Activated B cell treated with CpG ODN at 0.5 μM for 24 hours (primary cell): Measurements from ENCODE around the gene RFC4. TPM values are rescaled to one million over a fixed set of nuclear protein-coding genes. Genes with fewer than 3 reads are reported as not detected.

ENCODE experiments used
- ATAC-seq: fragments of 200-7000 bp; cut with Tn5 transposase; one replicate; pipeline ENCODE4 v1.10.0; 2021; ENCODE audit warnings: low read depth, mild to moderate bottlenecking, moderate library complexity
- CTCF ChIA-PET: fragments of 350-600 bp; sonication (Branson Sonifier 250); formaldehyde crosslinking; loops from one replicate; lab custom pipeline; 2021; ENCODE audit warnings: antibody characterized with exemption; lab: Charles Lee
- POLR2A ChIA-PET: fragments of 350-600 bp; sonication (Branson Sonifier 250); formaldehyde crosslinking; loops from one replicate; lab custom pipeline; 2021; ENCODE audit warnings: antibody characterized with exemption; lab: Charles Lee
- DNase-seq: peaks from one replicate; pipeline ENCODE4 v3.0.0; 2022
- H3K27ac Mint-ChIP-seq: one replicate; pipeline ENCODE4 v1.8.0; 2020; ENCODE audit warnings: mixed read lengths
- H3K27me3 Mint-ChIP-seq: one replicate; pipeline ENCODE4 v1.8.0; 2021; ENCODE audit warnings: mixed read lengths
- H3K36me3 Mint-ChIP-seq: one replicate; pipeline ENCODE4 v1.8.0; 2021; ENCODE audit warnings: low read depth, mixed read lengths
- H3K4me1 Mint-ChIP-seq: one replicate; pipeline ENCODE4 v1.8.0; 2021; ENCODE audit warnings: mixed read lengths
- H3K4me3 Mint-ChIP-seq: one replicate; pipeline ENCODE4 v1.8.0; 2020; ENCODE audit warnings: mild to moderate bottlenecking, mixed read lengths
- H3K9me3 Mint-ChIP-seq: one replicate; pipeline ENCODE4 v1.8.0; 2020; ENCODE audit warnings: mixed read lengths
- CTCF ChIP-seq: fragments of 200-600 bp; IDR thresholded peaks from one replicate; pipeline ENCODE4 v1.8.0; 2022; ENCODE audit warnings: antibody characterized with exemption, mild to moderate bottlenecking
- intact Hi-C: fragments of 100-400 bp; cut with micrococcal nuclease; formaldehyde crosslinking; loops from one replicate; pipeline ENCODE4 v1.15.1; 2024
- total RNA-seq: library from RNA; stranded (reverse); gene quantifications from 2 replicates; pipeline ENCODE4 v1.2.3, GENCODE V29; 2022

RFC4 gene
- total RNA-seq, 1 donor from 2014 or later = 29.9 TPM

- DNase-seq (no peak), ATAC-seq (peak; percentile 79)
- H3K4me3 Mint-ChIP-seq = no peak overlapping the region
- no peaks in the 10 kb centered on the region for H3K9me3 Mint-ChIP-seq
- TF ChIP-seq CTCF = no peak
- H3K4me1 Mint-ChIP-seq = peaks cover 13% of the 10 kb centered on the region
- H3K36me3 Mint-ChIP-seq = no peaks in the 10 kb centered on the region
- intact Hi-C loops = loop anchor here (1.0 to 5.0 kb wide), 7 partner anchors 81 to 863 kb away; partner anchors contain the start of gene ST6GAL1
- POLR2A ChIA-PET = interaction anchor here (0.7 to 1.4 kb wide), 10 partner anchors 59 to 316 kb away, joined by 3 to 12 read pairs (median 5); no protein-coding TSS in a partner anchor
- CTCF ChIA-PET = interaction anchor here (0.6 to 4.5 kb wide), 41 partner anchors 11 to 830 kb away, joined by 3 to 116 read pairs (median 4); partner anchors contain the start of genes RPL39L and ST6GAL1
- H3K27me3 Mint-ChIP-seq = peaks cover 10% of the 10 kb centered on the region
- peak overlapping the region; percentile 41 for H3K27ac Mint-ChIP-seq
These were observed 43.2 kb upstream of the RFC4 start for GRCh38 chr3:186849374-186849975.

GRCh38 chr3:186847437-186847836 lies 41.2 kb upstream of the RFC4 start:
- no peak for TF ChIP-seq CTCF
- DNase-seq (no peak), ATAC-seq (no peak)
- Mint-ChIP-seq H3K4me1 (peaks cover 13% of the 10 kb centered on the region), H3K27ac (no peak overlapping the region), H3K36me3 (no peaks in the 10 kb centered on the region), H3K9me3 (no peaks in the 10 kb centered on the region), H3K4me3 (no peak overlapping the region), H3K27me3 (peaks cover 17% of the 10 kb centered on the region)
- intact Hi-C loops = loop anchor here (5.0 kb wide), 2 partner anchors 175 to 865 kb away; no protein-coding TSS in a partner anchor
- ChIA-PET CTCF (interaction anchor here (1.0 to 4.5 kb wide), 4 partner anchors 10 to 319 kb away, joined by 3 to 116 read pairs (median 4); no protein-coding TSS in a partner anchor), POLR2A (no interaction called here)

GRCh38 chr3:186845756-186846155 lies 39.5 kb upstream of the RFC4 start:
- Mint-ChIP-seq H3K4me1 (peaks cover 5% of the 10 kb centered on the region), H3K27ac (no peak overlapping the region), H3K9me3 (no peaks in the 10 kb centered on the region), H3K27me3 (peaks cover 17% of the 10 kb centered on the region), H3K36me3 (no peaks in the 10 kb centered on the region), H3K4me3 (no peak overlapping the region)
- no peak for ATAC-seq
- ChIA-PET POLR2A (no interaction called here), CTCF (interaction anchor here (1.2 kb wide), 1 partner anchor 320 kb away, joined by 3 read pairs; no protein-coding TSS in a partner anchor)
- DNase-seq = no peak
- TF ChIP-seq CTCF = no peak
- intact Hi-C loops = loop anchor here (5.0 kb wide), 2 partner anchors 177 to 867 kb away; no protein-coding TSS in a partner anchor

GRCh38 chr3:186844908-186845307 lies 38.6 kb upstream of the RFC4 start:
- H3K4me1 Mint-ChIP-seq = peaks cover 5% of the 10 kb centered on the region
- H3K27ac Mint-ChIP-seq = no peak overlapping the region
- H3K9me3 Mint-ChIP-seq = no peaks in the 10 kb centered on the region
- CTCF ChIA-PET = interaction anchor here (1.2 kb wide), 1 partner anchor 320 kb away, joined by 3 read pairs; no protein-coding TSS in a partner anchor
- TF ChIP-seq CTCF = no peak
- POLR2A ChIA-PET = no interaction called here
- DNase-seq = no peak
- peaks cover 17% of the 10 kb centered on the region for H3K27me3 Mint-ChIP-seq
- intact Hi-C loops = loop anchor here (5.0 kb wide), 2 partner anchors 177 to 867 kb away; no protein-coding TSS in a partner anchor
- no peak for ATAC-seq
- H3K4me3 Mint-ChIP-seq = no peak overlapping the region
- no peaks in the 10 kb centered on the region for H3K36me3 Mint-ChIP-seq

GRCh38 chr3:186843039-186843432 lies 36.8 kb upstream of the RFC4 start:
- TF ChIP-seq CTCF = no peak
- Mint-ChIP-seq H3K9me3 (no peaks in the 10 kb centered on the region), H3K27ac (no peak overlapping the region), H3K27me3 (peaks cover 17% of the 10 kb centered on the region), H3K4me3 (no peak overlapping the region), H3K4me1 (no peaks in the 10 kb centered on the region), H3K36me3 (no peaks in the 10 kb centered on the region)
- DNase-seq (no peak), ATAC-seq (no peak)
- POLR2A ChIA-PET = no interaction called here
- intact Hi-C loops = no loop called here
- CTCF ChIA-PET = interaction anchor here (1.6 kb wide), 1 partner anchor 296 kb away, joined by 4 read pairs; the partner anchor contains the start of gene RPL39L
